Fibroblast of lung (primary cell): ENCODE results near the gene B4GAT1. TPM values are rescaled to one million over a fixed set of nuclear protein-coding genes. Genes with fewer than 3 reads are reported as not detected.
"Not testable (repeated sequence)": the region's sequence is repeated elsewhere in the genome, so short reads cannot be mapped to it uniquely, and the experiment has no call there.

Experiments
- DNase-seq, 2 donors: peaks; one replicate each; pipeline versions ENCODE4 v3.0.0 to v3.0.0-alpha.2; 2010; ENCODE audit warnings: low read depth in 2 of 2
- H2AFZ ChIP-seq: 2 replicates; pipeline ENCODE4 v1.5.1; 2012; ENCODE audit warnings: low read length, control low read depth, inconsistent platforms
- H3K27ac ChIP-seq: 2 replicates; pipeline ENCODE4 v1.5.1; 2011; ENCODE audit warnings: low read length, control low read depth; ENCODE audit not compliant: insufficient read depth
- H3K27me3 ChIP-seq: 2 replicates; pipeline ENCODE4 v1.5.1; 2011; ENCODE audit warnings: mild to moderate bottlenecking, low read length; ENCODE audit not compliant: control insufficient read depth, insufficient read depth
- H3K36me3 ChIP-seq: 2 replicates; pipeline ENCODE4 v1.5.1; 2011; ENCODE audit warnings: low read length; ENCODE audit not compliant: control insufficient read depth, insufficient read depth
- H3K4me1 ChIP-seq: 2 replicates; pipeline ENCODE4 v1.5.1; 2011; ENCODE audit warnings: low read length; ENCODE audit not compliant: control insufficient read depth, insufficient read depth; ENCODE audit errors: extremely low read depth
- H3K4me2 ChIP-seq: 2 replicates; pipeline ENCODE4 v1.5.1; 2011; ENCODE audit warnings: low read length, control low read depth; ENCODE audit not compliant: insufficient read depth; ENCODE audit errors: extremely low read depth
- H3K4me3 ChIP-seq, 4 experiments: fragments of 200-600 bp in 1 of 4; sonication (generic) in 1 of 4; replicated peaks in 1 of 4; 2 replicates each; pipeline ENCODE4 v1.5.1; 2011 to 2016; ENCODE audit warnings: low read length in 4 of 4, low read depth in 3 of 4, mild to moderate bottlenecking in 3 of 4, control low read depth in 2 of 4, inconsistent platforms in 1 of 4, mixed read lengths in 1 of 4; ENCODE audit not compliant: insufficient read depth in 1 of 4; ENCODE audit errors: control extremely low read depth in 1 of 4
- H3K79me2 ChIP-seq: 2 replicates; pipeline ENCODE4 v1.5.1; 2012; ENCODE audit warnings: mild to moderate bottlenecking, low read length, inconsistent platforms; ENCODE audit not compliant: control insufficient read depth, insufficient read depth
- H3K9ac ChIP-seq: 2 replicates; pipeline ENCODE4 v1.5.1; 2011; ENCODE audit warnings: mild to moderate bottlenecking, low read length, control low read depth; ENCODE audit not compliant: insufficient read depth
- H3K9me3 ChIP-seq: 2 replicates; pipeline ENCODE4 v1.5.1; 2012; ENCODE audit warnings: low read depth, low read length; ENCODE audit not compliant: control insufficient read depth, insufficient read depth
- H4K20me1 ChIP-seq: 2 replicates; pipeline ENCODE4 v1.5.1; 2011; ENCODE audit warnings: low read length; ENCODE audit not compliant: control insufficient read depth, insufficient read depth; ENCODE audit errors: extremely low read depth
- EZH2 ChIP-seq: IDR thresholded peaks from 2 replicates; pipeline ENCODE4 v1.5.1; 2012; ENCODE audit warnings: low read length, control low read depth, mild to moderate bottlenecking; ENCODE audit errors: missing control alignments
- polyA plus RNA-seq, 2 donors: library from polyadenylated mRNA; depleted of rRNA in 1 of 2; stranded (reverse) in 1 of 2; unstranded in 1 of 2; fragments of >200 nt; gene quantifications; 2 replicates each; pipeline ENCODE4 v1.2.1, GENCODE V29; 2011 to 2012; ENCODE audit warnings: missing spikeins in 1 of 2
- total RNA-seq: library from RNA; depleted of rRNA; stranded (reverse); fragments of >200 nt; gene quantifications from 2 replicates; pipeline ENCODE4 v1.2.1, GENCODE V29; 2014
- TF ChIP-seq, protein P1 (sequence below), 2 donors: IDR thresholded peaks in 1 of 2; conservative IDR thresholded peaks in 1 of 2; 1 replicate in 1 of 2; 2 replicates in 1 of 2; pipeline ENCODE4 v1.5.1; 2011 to 2012; ENCODE audit warnings: low read length in 2 of 2, control low read depth in 1 of 2, inconsistent platforms in 1 of 2, low read depth in 1 of 2, mild to moderate bottlenecking in 1 of 2

The B4GAT1 gene
- total and polyA plus RNA-seq, 2 donors (not counting 1 experiment from before 2014, with no cell fraction given) = 13.1 to 48.9 TPM

- DNase-seq = peak; percentile 92 to 94
- Histone ChIP-seq H4K20me1 (no peaks in the 10 kb centered on the region), H3K4me3 (peak overlapping the region; percentile 13 to 71 (median 42)), H3K79me2 (peaks cover 33% of the 10 kb centered on the region), H3K9ac (peak overlapping the region; percentile 35), H3K4me2 (peak overlapping the region; percentile 49), H3K27ac (peak overlapping the region; percentile 84), H3K9me3 (no peaks in the 10 kb centered on the region), H2AFZ (peak overlapping the region; percentile 56), H3K27me3 (no peaks in the 10 kb centered on the region), H3K4me1 (no peaks in the 10 kb centered on the region), H3K36me3 (peaks cover 7% of the 10 kb centered on the region)
- TF ChIP-seq EZH2 = no peak
- TF ChIP-seq, protein P1, sequence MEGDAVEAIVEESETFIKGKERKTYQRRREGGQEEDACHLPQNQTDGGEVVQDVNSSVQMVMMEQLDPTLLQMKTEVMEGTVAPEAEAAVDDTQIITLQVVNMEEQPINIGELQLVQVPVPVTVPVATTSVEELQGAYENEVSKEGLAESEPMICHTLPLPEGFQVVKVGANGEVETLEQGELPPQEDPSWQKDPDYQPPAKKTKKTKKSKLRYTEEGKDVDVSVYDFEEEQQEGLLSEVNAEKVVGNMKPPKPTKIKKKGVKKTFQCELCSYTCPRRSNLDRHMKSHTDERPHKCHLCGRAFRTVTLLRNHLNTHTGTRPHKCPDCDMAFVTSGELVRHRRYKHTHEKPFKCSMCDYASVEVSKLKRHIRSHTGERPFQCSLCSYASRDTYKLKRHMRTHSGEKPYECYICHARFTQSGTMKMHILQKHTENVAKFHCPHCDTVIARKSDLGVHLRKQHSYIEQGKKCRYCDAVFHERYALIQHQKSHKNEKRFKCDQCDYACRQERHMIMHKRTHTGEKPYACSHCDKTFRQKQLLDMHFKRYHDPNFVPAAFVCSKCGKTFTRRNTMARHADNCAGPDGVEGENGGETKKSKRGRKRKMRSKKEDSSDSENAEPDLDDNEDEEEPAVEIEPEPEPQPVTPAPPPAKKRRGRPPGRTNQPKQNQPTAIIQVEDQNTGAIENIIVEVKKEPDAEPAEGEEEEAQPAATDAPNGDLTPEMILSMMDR (conservative IDR thresholded peaks at IDR 0.05 in 1 of 2, IDR thresholded peaks at IDR 0.05 in 1 of 2; ENCODE audit: low read depth in 1 of 2, low read length in 2 of 2) = peak; percentile 79 to 86
Observed at GRCh38 chr11:66311965-66312548, 35.4 kb downstream of the B4GAT1 start.

GRCh38 chr11:66311470-66311964 is 35.9 kb downstream of the B4GAT1 start:
- no peak for TF ChIP-seq EZH2
- TF ChIP-seq, protein P1 (conservative IDR thresholded peaks at IDR 0.05 in 1 of 2, IDR thresholded peaks at IDR 0.05 in 1 of 2; ENCODE audit: low read depth in 1 of 2, low read length in 2 of 2) = no peak
- peak overlapping the region; percentile 49 for H3K4me2 ChIP-seq
- H3K36me3 ChIP-seq = peaks cover 7% of the 10 kb centered on the region
- H4K20me1 ChIP-seq = no peaks in the 10 kb centered on the region
- H3K9me3 ChIP-seq = no peaks in the 10 kb centered on the region
- H3K4me3 ChIP-seq = peak overlapping the region in 3 of 4 experiments; percentile 13 to 71 (median 63)
- H3K27me3 ChIP-seq = no peaks in the 10 kb centered on the region
- H3K4me1 ChIP-seq = no peaks in the 10 kb centered on the region
- H2AFZ ChIP-seq = no peak overlapping the region
- H3K27ac ChIP-seq = peak overlapping the region; percentile 84
- peaks cover 30% of the 10 kb centered on the region for H3K79me2 ChIP-seq
- no peak overlapping the region for H3K9ac ChIP-seq
- no peak for DNase-seq

- H3K27me3 ChIP-seq, H3K9ac ChIP-seq, H4K20me1 ChIP-seq, H2AFZ ChIP-seq, H3K27ac ChIP-seq, H3K4me2 ChIP-seq, DNase-seq, H3K36me3 ChIP-seq, H3K4me1 ChIP-seq, H3K4me3 ChIP-seq, H3K9me3 ChIP-seq: not testable (repeated sequence)
- H3K79me2 ChIP-seq = peaks cover 24% of the 10 kb centered on the region
Observed at GRCh38 chr11:66310803-66311440, 36.5 kb downstream of the B4GAT1 start.
